HEK293 (cell line): ENCODE measurements around the gene GPI.

ENCODE experiments used
- CTCF ChIA-PET: fragments of 350-600 bp; formaldehyde crosslinking; extraction: SDS; loops from one replicate; lab custom pipeline; 2021; ENCODE audit warnings: antibody characterized with exemption; lab: Yijun Ruan, JAX
- POLR2A ChIA-PET: fragments of 300-600 bp; formaldehyde crosslinking; extraction: SDS; loops from one replicate; lab custom pipeline; 2020; ENCODE audit warnings: antibody characterized with exemption, inconsistent platforms; lab: Yijun Ruan, JAX
- H3K27ac ChIP-seq: fragments of 200-500 bp; sonication (Bioruptor generic); 2 replicates; pipeline ENCODE4 v1.5.1; 2014; ENCODE audit warnings: low read depth, low read length, control low read depth, inconsistent platforms; ENCODE audit errors: extremely low read depth
- H3K36me3 ChIP-seq, 2 experiments: fragments of 200-500 bp in 1 of 2; sonication (Bioruptor generic) in 1 of 2; 1 replicate in 1 of 2; 2 replicates in 1 of 2; pipeline ENCODE4 v1.5.1; 2014 to 2017; ENCODE audit warnings: inconsistent platforms in 2 of 2, low read length in 2 of 2; ENCODE audit not compliant: control insufficient read depth in 2 of 2, insufficient read depth in 1 of 2
- H3K4me1 ChIP-seq: fragments of 200-500 bp; sonication (Bioruptor generic); 2 replicates; pipeline ENCODE4 v1.5.1; 2014; ENCODE audit warnings: mild to moderate bottlenecking, low read length, inconsistent platforms; ENCODE audit not compliant: control insufficient read depth, insufficient read depth
- H3K4me3 ChIP-seq: 2 replicates; pipeline ENCODE4 v1.5.1; 2011; ENCODE audit warnings: low read depth, mild to moderate bottlenecking, control low read depth, low read length, moderate library complexity
- H3K9me3 ChIP-seq: fragments of 200-500 bp; sonication (Bioruptor generic); 2 replicates; pipeline ENCODE4 v1.5.1; 2014; ENCODE audit warnings: low read depth, low read length, inconsistent platforms; ENCODE audit not compliant: control insufficient read depth, insufficient read depth
- GLIS2 ChIP-seq: fragments of 450-650 bp; formaldehyde crosslinking; IDR thresholded peaks from 2 replicates; pipeline ENCODE4 v1.5.1; 2016; ENCODE audit warnings: missing biosample characterization, missing genetic modification characterization
- HOXA7 ChIP-seq: sonication (generic); formaldehyde crosslinking; IDR thresholded peaks from 2 replicates; pipeline ENCODE4 v1.8.1; 2022; ENCODE audit warnings: missing genetic modification reagents, borderline replicate concordance
- PRDM2 ChIP-seq: fragments of 450-650 bp; formaldehyde crosslinking; IDR thresholded peaks from 2 replicates; pipeline ENCODE4 v1.5.1; 2016; ENCODE audit warnings: missing biosample characterization, missing genetic modification characterization, borderline replicate concordance
- SCRT1 ChIP-seq: fragments of 450-650 bp; formaldehyde crosslinking; IDR thresholded peaks from 2 replicates; pipeline ENCODE4 v1.5.1; 2016; ENCODE audit warnings: missing biosample characterization, missing genetic modification characterization, borderline replicate concordance
- SCRT2 ChIP-seq: fragments of 450-650 bp; formaldehyde crosslinking; IDR thresholded peaks from 2 replicates; pipeline ENCODE4 v1.5.1; 2016; ENCODE audit warnings: missing biosample characterization, missing genetic modification characterization
- ZBTB49 ChIP-seq: fragments of 450-650 bp; formaldehyde crosslinking; IDR thresholded peaks from 2 replicates; pipeline ENCODE4 v1.5.1; 2016; ENCODE audit warnings: missing biosample characterization, missing genetic modification characterization, low read depth
- ZNF133 ChIP-seq: fragments of 450-650 bp; formaldehyde crosslinking; IDR thresholded peaks from 2 replicates; pipeline ENCODE4 v1.5.1; 2016; ENCODE audit warnings: missing biosample characterization, missing genetic modification characterization
- ZNF211 ChIP-seq: fragments of 450-650 bp; formaldehyde crosslinking; IDR thresholded peaks from 2 replicates; pipeline ENCODE4 v1.5.1; 2016; ENCODE audit warnings: low read depth, missing biosample characterization, missing genetic modification characterization
- ZNF324 ChIP-seq: fragments of 450-650 bp; formaldehyde crosslinking; IDR thresholded peaks from 2 replicates; pipeline ENCODE4 v1.5.1; 2016; ENCODE audit warnings: missing biosample characterization, missing genetic modification characterization
- ZNF341 ChIP-seq: fragments of 450-650 bp; formaldehyde crosslinking; IDR thresholded peaks from 2 replicates; pipeline ENCODE4; 2016; ENCODE audit warnings: low read depth, missing biosample characterization, missing genetic modification characterization
- ZNF404 ChIP-seq: fragments of 450-650 bp; formaldehyde crosslinking; IDR thresholded peaks from 2 replicates; pipeline ENCODE4 v1.5.1; 2017; ENCODE audit warnings: missing biosample characterization, missing genetic modification characterization
- ZNF426 ChIP-seq: fragments of 450-650 bp; formaldehyde crosslinking; IDR thresholded peaks from 2 replicates; pipeline ENCODE4 v1.5.1; 2017; ENCODE audit warnings: missing biosample characterization, missing genetic modification characterization, mild to moderate bottlenecking, inconsistent platforms, moderate library complexity
- ZNF521 ChIP-seq: fragments of 450-650 bp; formaldehyde crosslinking; IDR thresholded peaks from 2 replicates; pipeline ENCODE4 v1.5.1; 2017; ENCODE audit warnings: missing biosample characterization, mild to moderate bottlenecking, missing genetic modification characterization
- ZNF707 ChIP-seq: fragments of 450-650 bp; formaldehyde crosslinking; IDR thresholded peaks from 2 replicates; pipeline ENCODE4 v1.5.1; 2016; ENCODE audit warnings: missing biosample characterization, missing genetic modification characterization
- ZNF785 ChIP-seq: fragments of 450-650 bp; formaldehyde crosslinking; IDR thresholded peaks from 2 replicates; pipeline ENCODE4 v1.5.1; 2016; ENCODE audit warnings: missing biosample characterization, missing genetic modification characterization

The GPI gene

GRCh38 chr19:34347561-34348165 lies 17.3 kb upstream of the GPI start:
- Histone ChIP-seq H3K27ac (no peak overlapping the region), H3K4me3 (no peak overlapping the region), H3K4me1 (no peaks in the 10 kb centered on the region), H3K36me3 (peaks cover 60 to 77% of the 10 kb centered on the region in 2 experiments), H3K9me3 (no peaks in the 10 kb centered on the region)
- CTCF ChIA-PET: interaction anchor here (0.6 to 6.4 kb wide), 10 partner anchors 8 to 618 kb away, joined by 3 to 90 read pairs (median 8); no protein-coding TSS in a partner anchor
- POLR2A ChIA-PET: interaction anchor here (0.6 kb wide), 1 partner anchor 11 kb away, joined by 3 read pairs; no protein-coding TSS in a partner anchor
- TF ChIP-seq ZNF521 (tag by site-specific recombination) (no peak), PRDM2 (tag by site-specific recombination) (no peak), ZNF133 (tag by site-specific recombination) (no peak), ZNF707 (tag by site-specific recombination) (no peak), ZBTB49 (tag by site-specific recombination) (no peak), GLIS2 (tag by site-specific recombination) (no peak)

- Histone ChIP-seq H3K27ac (no peak overlapping the region), H3K36me3 (peaks cover 63 to 77% of the 10 kb centered on the region in 2 experiments), H3K4me3 (no peak overlapping the region), H3K4me1 (no peaks in the 10 kb centered on the region)
- CTCF ChIA-PET: interaction anchor here (0.7 to 6.4 kb wide), 6 partner anchors 10 to 136 kb away, joined by 3 to 90 read pairs (median 3); no protein-coding TSS in a partner anchor
- TF ChIP-seq ZNF341 (tag by site-specific recombination) (peak; percentile 55), ZNF785 (tag by site-specific recombination) (no peak)
- TF ChIP-seq, all 188 proteins: peak for 1
- H3K9me3 ChIP-seq: no peaks in the 10 kb centered on the region
- POLR2A ChIA-PET: interaction anchor here (1.9 kb wide), 1 partner anchor 10 kb away, joined by 6 read pairs; no protein-coding TSS in a partner anchor
These were observed 16.0 kb upstream of the GPI start for GRCh38 chr19:34348899-34349487.

- no peak for TF ChIP-seq ZNF211 (tag by site-specific recombination)
- TF ChIP-seq ZNF404 (tag by site-specific recombination): no peak
- peak; percentile 71 for TF ChIP-seq SCRT2
- TF ChIP-seq HOXA7 (CRISPR knock-in tag): no peak
- 0 out of 2 replicates have a peak, but pooled peaks have one; percentile 44 for TF ChIP-seq SCRT1
- no peak for TF ChIP-seq ZNF426
- TF ChIP-seq ZNF324: no peak
- no peak for TF ChIP-seq ZNF785 (tag by site-specific recombination)
- no peak overlapping the region for H3K27ac ChIP-seq
- ChIA-PET CTCF (interaction anchor here (1.1 to 6.4 kb wide), 2 partner anchors 16 to 80 kb away, joined by 4 to 90 read pairs; no protein-coding TSS in a partner anchor), POLR2A (interaction anchor here (1.9 kb wide), 1 partner anchor 9 kb away, joined by 6 read pairs; no protein-coding TSS in a partner anchor)
- no peaks in the 10 kb centered on the region for H3K4me1 ChIP-seq
- no peak overlapping the region for H3K4me3 ChIP-seq
- H3K9me3 ChIP-seq: no peaks in the 10 kb centered on the region
- peaks cover 66 to 77% of the 10 kb centered on the region in 2 experiments for H3K36me3 ChIP-seq
These were observed 14.8 kb upstream of the GPI start for GRCh38 chr19:34350161-34350561.
